Measurements from ENCODE around the gene MEX3B.

GRCh38 chr15:82093774-82094211 is 48.0 kb upstream of the MEX3B start:
- no peak for TF ChIP-seq LEF1 (IDR thresholded peaks at IDR 0.05; ENCODE audit: borderline replicate concordance)
- no peak for TF ChIP-seq FOXM1 (IDR thresholded peaks at IDR 0.05; ENCODE audit: borderline replicate concordance)
- TF ChIP-seq TARDBP (IDR thresholded peaks at IDR 0.05): no peak
- no peak for TF ChIP-seq SP1 (IDR thresholded peaks at IDR 0.05)
- TF ChIP-seq ARNT (IDR thresholded peaks at IDR 0.05): no peak
- no peak for TF ChIP-seq NFRKB (IDR thresholded peaks at IDR 0.05)
- no peak for TF ChIP-seq PKNOX1 (IDR thresholded peaks at IDR 0.05)

All from HEK293T (cell line).